Caco-2 (cell line): ENCODE measurements around the gene SLC35F6. TPM values are rescaled to one million over a fixed set of nuclear protein-coding genes. Genes with fewer than 3 reads are reported as not detected.

Experiments used
- BruUV-seq: library from RNA; stranded (reverse); fragments of 400-500 nt; replicated peaks from 2 replicates; lab custom pipeline; 2021; lab: Mats Ljungman, UMichigan
- CTCF ChIA-PET: fragments of 300-600 bp; sonication (Branson Sonifier 250); formaldehyde crosslinking; loops from one replicate; lab custom pipeline; 2022; ENCODE audit warnings: antibody characterized with exemption; lab: Charles Lee
- POLR2A ChIA-PET: fragments of 300-600 bp; sonication (Branson Sonifier 250); formaldehyde crosslinking; loops from one replicate; lab custom pipeline; 2022; ENCODE audit warnings: antibody characterized with exemption; lab: Charles Lee
- DNase-seq, 2 experiments: peaks; one replicate each; pipeline versions ENCODE4 v3.0.0 to v3.0.0-alpha.2; 2020 to 2022
- H3K27me3 ChIP-seq: replicated peaks from 2 replicates; pipeline ENCODE4 v1.6.0; 2011; ENCODE audit warnings: low read length; ENCODE audit not compliant: control insufficient read depth, insufficient read depth
- H3K36me3 ChIP-seq: 2 replicates; pipeline ENCODE4 v1.5.1; 2011; ENCODE audit warnings: low read length; ENCODE audit not compliant: control insufficient read depth, insufficient read depth
- H3K4me1 ChIP-seq: fragments of 250-450 bp; sonication (Bioruptor Pico); 2 replicates; pipeline ENCODE4 v1.5.1; 2020; ENCODE audit warnings: mild to moderate bottlenecking
- H3K4me3 ChIP-seq: 2 replicates; pipeline ENCODE4 v1.5.1; 2011; ENCODE audit warnings: low read depth, mild to moderate bottlenecking, control low read depth, low read length
- H3K9me3 ChIP-seq: fragments of 250-450 bp; sonication (Bioruptor Pico); 2 replicates; pipeline ENCODE4 v1.5.1; 2020; ENCODE audit warnings: mild to moderate bottlenecking, moderate library complexity
- H3K27ac Mint-ChIP-seq: one replicate; pipeline ENCODE4 v1.8.0; 2022; ENCODE audit warnings: mixed read lengths; ENCODE audit not compliant: unreplicated experiment
- H3K27me3 Mint-ChIP-seq: one replicate; pipeline ENCODE4 v1.8.0; 2022; ENCODE audit warnings: mixed read lengths; ENCODE audit not compliant: insufficient read depth, unreplicated experiment
- H3K36me3 Mint-ChIP-seq: one replicate; pipeline ENCODE4 v1.8.0; 2022; ENCODE audit warnings: mild to moderate bottlenecking, mixed read lengths; ENCODE audit not compliant: insufficient read depth, unreplicated experiment
- H3K4me1 Mint-ChIP-seq: one replicate; pipeline ENCODE4 v1.8.0; 2022; ENCODE audit warnings: low read depth, mixed read lengths; ENCODE audit not compliant: unreplicated experiment
- H3K4me3 Mint-ChIP-seq: one replicate; pipeline ENCODE4 v1.8.0; 2022; ENCODE audit warnings: mild to moderate bottlenecking, moderate library complexity, mixed read lengths; ENCODE audit not compliant: unreplicated experiment
- H3K9me3 Mint-ChIP-seq: one replicate; pipeline ENCODE4 v1.8.0; 2022; ENCODE audit warnings: mixed read lengths; ENCODE audit not compliant: unreplicated experiment
- intact Hi-C: fragments of 100-400 bp; cut with micrococcal nuclease; formaldehyde crosslinking; loops from one replicate; pipeline ENCODE4 v1.10.0; 2022; ENCODE audit not compliant: unreplicated experiment
- total RNA-seq: library from RNA; stranded (reverse); gene quantifications from 2 replicates; pipeline ENCODE4 v1.2.3, GENCODE V29; 2022
- TF ChIP-seq, protein P1 (sequence below), 2 experiments: fragments of 200-600 bp in 1 of 2; IDR thresholded peaks; 1 replicate in 1 of 2; 2 replicates in 1 of 2; pipeline versions ENCODE4 v1.5.1 to v1.8.0; 2011 to 2022; ENCODE audit warnings: antibody characterized with exemption in 1 of 2, control low read depth in 1 of 2, inconsistent platforms in 1 of 2, low read depth in 1 of 2, low read length in 1 of 2, mild to moderate bottlenecking in 1 of 2, moderate library complexity in 1 of 2; ENCODE audit not compliant: insufficient read depth in 1 of 2, severe bottlenecking in 1 of 2, unreplicated experiment in 1 of 2

SLC35F6 gene
- total RNA-seq, 1 experiment from 2014 or later, result 45.7 TPM

DNA sequence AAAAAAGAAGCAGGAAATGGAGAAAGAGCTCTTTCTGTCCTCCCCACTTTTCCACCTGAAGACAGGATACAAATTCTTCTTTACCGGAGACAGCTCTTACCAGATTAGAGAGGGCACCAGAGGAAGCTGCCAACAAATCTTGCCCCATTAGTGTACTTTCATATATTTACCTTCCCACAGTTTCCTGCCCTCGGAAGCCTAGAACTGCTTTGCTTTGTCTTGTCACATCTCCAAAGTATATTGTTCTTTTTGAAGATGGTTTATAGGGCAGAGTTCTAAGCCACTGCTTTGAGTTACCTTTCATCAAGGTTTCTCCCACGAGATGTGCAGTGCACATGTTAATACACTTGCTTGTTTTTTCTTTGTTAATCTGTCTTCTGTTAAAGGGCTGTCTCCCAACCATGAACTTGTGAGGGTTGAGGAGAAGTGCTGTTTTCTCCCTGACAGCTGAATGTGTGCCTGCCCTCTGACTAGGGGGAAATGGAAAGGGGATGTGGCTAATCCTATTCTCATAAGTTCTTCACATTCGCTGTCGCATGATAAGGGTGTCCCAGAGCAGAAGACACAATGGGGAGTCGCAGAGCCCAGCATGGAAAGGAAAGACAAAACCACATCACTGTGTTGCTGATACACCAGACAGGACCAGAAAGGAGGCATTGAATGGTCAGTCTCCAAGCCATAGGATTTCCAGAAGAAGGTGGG is 45.9 kb downstream of the SLC35F6 start:
- Histone ChIP-seq H3K4me1 (no peaks in the 10 kb centered on the region), H3K36me3 (no peaks in the 10 kb centered on the region), H3K27me3 (no peaks in the 10 kb centered on the region), H3K4me3 (no peak overlapping the region), H3K9me3 (no peaks in the 10 kb centered on the region)
- ChIA-PET CTCF (no interaction called here), POLR2A (no interaction called here)
- no peaks in the 10 kb centered on the region for H3K9me3 Mint-ChIP-seq
- H3K27ac Mint-ChIP-seq, result no peak overlapping the region
- no peak overlapping the region for H3K4me3 Mint-ChIP-seq
- H3K27me3 Mint-ChIP-seq, result peaks cover 3% of the 10 kb centered on the region
- H3K36me3 Mint-ChIP-seq, result no peaks in the 10 kb centered on the region
- no TSS peak for BruUV-seq
- TF ChIP-seq, protein P1, sequence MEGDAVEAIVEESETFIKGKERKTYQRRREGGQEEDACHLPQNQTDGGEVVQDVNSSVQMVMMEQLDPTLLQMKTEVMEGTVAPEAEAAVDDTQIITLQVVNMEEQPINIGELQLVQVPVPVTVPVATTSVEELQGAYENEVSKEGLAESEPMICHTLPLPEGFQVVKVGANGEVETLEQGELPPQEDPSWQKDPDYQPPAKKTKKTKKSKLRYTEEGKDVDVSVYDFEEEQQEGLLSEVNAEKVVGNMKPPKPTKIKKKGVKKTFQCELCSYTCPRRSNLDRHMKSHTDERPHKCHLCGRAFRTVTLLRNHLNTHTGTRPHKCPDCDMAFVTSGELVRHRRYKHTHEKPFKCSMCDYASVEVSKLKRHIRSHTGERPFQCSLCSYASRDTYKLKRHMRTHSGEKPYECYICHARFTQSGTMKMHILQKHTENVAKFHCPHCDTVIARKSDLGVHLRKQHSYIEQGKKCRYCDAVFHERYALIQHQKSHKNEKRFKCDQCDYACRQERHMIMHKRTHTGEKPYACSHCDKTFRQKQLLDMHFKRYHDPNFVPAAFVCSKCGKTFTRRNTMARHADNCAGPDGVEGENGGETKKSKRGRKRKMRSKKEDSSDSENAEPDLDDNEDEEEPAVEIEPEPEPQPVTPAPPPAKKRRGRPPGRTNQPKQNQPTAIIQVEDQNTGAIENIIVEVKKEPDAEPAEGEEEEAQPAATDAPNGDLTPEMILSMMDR (IDR thresholded peaks at IDR 0.05; ENCODE audit: insufficient read depth in 1 of 2, low read depth in 1 of 2, low read length in 1 of 2, severe bottlenecking in 1 of 2, unreplicated experiment in 1 of 2), result no peak
- no peaks in the 10 kb centered on the region for H3K4me1 Mint-ChIP-seq
- intact Hi-C loops, result no loop called here
- DNase-seq, result no peak

DNA sequence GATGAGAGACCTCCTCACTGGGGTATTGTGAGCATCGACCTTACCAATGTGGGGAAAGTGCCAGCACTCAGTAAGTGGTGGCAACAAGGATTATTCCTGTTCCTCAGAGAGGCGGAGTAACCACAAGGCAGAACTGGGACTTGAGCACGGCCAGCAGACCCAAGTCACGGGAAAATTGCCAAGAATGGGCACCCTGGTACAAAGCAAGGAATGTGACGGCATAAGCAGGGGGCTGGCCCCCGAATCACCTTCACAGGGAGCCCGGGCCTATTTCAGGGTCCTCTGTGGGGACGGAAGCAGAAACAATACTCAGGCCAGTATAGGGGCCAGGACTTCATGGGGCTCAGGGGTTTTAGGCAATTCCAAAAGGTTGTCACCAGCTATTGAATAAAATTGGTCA is 47.2 kb downstream of the SLC35F6 start:
- Histone ChIP-seq H3K4me1 (no peaks in the 10 kb centered on the region), H3K9me3 (no peaks in the 10 kb centered on the region), H3K36me3 (no peaks in the 10 kb centered on the region), H3K27me3 (no peaks in the 10 kb centered on the region), H3K4me3 (no peak overlapping the region)
- TF ChIP-seq, protein P1 (IDR thresholded peaks at IDR 0.05; ENCODE audit: insufficient read depth in 1 of 2, low read depth in 1 of 2, low read length in 1 of 2, severe bottlenecking in 1 of 2, unreplicated experiment in 1 of 2), result no peak
- POLR2A ChIA-PET, result no interaction called here
- DNase-seq, result no peak
- H3K4me3 Mint-ChIP-seq, result no peak overlapping the region
- BruUV-seq, result no TSS peak
- intact Hi-C loops, result no loop called here
- H3K4me1 Mint-ChIP-seq, result no peaks in the 10 kb centered on the region
- peaks cover 5% of the 10 kb centered on the region for H3K27me3 Mint-ChIP-seq
- H3K27ac Mint-ChIP-seq, result no peak overlapping the region
- no peaks in the 10 kb centered on the region for H3K9me3 Mint-ChIP-seq
- CTCF ChIA-PET, result no interaction called here
- no peaks in the 10 kb centered on the region for H3K36me3 Mint-ChIP-seq

DNA sequence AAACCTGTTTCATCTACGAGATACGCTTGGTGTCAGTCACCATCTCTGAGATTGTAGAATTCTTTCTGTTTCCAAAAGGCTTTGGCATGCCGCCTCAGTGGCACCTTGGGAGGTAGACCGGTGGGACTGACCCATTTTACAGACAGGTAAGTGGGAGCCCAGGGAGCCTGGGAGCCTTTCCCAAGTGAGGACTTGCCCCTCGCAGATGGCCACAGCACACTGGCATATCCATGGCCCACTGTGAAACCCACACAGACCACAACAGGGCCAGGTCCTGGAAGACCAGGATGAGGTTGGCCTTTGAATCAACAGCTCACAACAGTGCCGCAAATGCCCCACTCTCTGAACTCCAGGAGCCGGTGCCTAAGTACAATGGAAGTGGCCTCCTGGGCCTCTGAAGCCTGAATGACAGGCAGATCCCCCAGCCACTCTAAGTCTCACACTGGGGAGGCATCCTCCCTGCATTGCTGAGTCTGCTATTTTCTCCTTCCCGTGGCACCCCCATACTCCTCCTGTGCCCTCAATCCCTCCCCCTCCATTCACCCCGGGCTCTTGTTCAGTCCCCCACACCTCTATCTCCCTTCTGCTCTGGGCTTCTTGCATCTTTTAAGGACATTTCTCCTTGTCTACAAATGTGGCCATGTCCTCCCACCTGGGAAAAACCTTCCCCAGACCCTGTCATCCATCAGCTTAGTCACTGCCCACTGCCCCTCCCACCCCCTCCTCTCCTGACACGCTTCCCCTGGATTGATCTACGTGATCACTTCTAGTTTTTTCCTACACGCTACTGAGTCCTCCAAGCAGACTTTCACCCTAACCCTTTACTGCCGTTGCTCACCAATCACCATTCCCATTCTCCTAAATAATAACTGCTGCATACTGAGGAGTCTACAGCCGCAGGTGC is 48.0 kb downstream of the SLC35F6 start:
- Mint-ChIP-seq H3K27me3 (peaks cover 5% of the 10 kb centered on the region), H3K36me3 (no peaks in the 10 kb centered on the region), H3K27ac (no peak overlapping the region), H3K4me3 (no peak overlapping the region), H3K9me3 (no peaks in the 10 kb centered on the region), H3K4me1 (no peaks in the 10 kb centered on the region)
- H3K9me3 ChIP-seq, result no peaks in the 10 kb centered on the region
- DNase-seq, result no peak
- intact Hi-C loops, result no loop called here
- no TSS peak for BruUV-seq
- no peaks in the 10 kb centered on the region for H3K27me3 ChIP-seq
- CTCF ChIA-PET, result no interaction called here
- no peak overlapping the region for H3K4me3 ChIP-seq
- no peaks in the 10 kb centered on the region for H3K36me3 ChIP-seq
- no peaks in the 10 kb centered on the region for H3K4me1 ChIP-seq
- TF ChIP-seq, protein P1 (IDR thresholded peaks at IDR 0.05; ENCODE audit: insufficient read depth in 1 of 2, low read depth in 1 of 2, low read length in 1 of 2, severe bottlenecking in 1 of 2, unreplicated experiment in 1 of 2), result no peak
- POLR2A ChIA-PET, result no interaction called here
